Karpas-422 (cell line): ENCODE results near the gene ATP2C2. TPM values are rescaled to one million over a fixed set of nuclear protein-coding genes. Genes with fewer than 3 reads are reported as not detected.
"Not testable (repeated sequence)": the region's sequence is repeated elsewhere in the genome, so short reads cannot be mapped to it uniquely, and the experiment has no call there.

ENCODE experiments used
- DNase-seq: peaks from one replicate; pipeline ENCODE4 v3.0.0-alpha.2; 2015
- H2AFZ ChIP-seq: fragments of 200-600 bp; sonication (generic); 2 replicates; pipeline ENCODE4 v1.6.1; 2014; ENCODE audit warnings: antibody characterized with exemption, low read length, mixed read lengths
- H3K27ac ChIP-seq: fragments of 200-600 bp; sonication (generic); 2 replicates; pipeline ENCODE4 v1.5.1; 2014; ENCODE audit warnings: mild to moderate bottlenecking, low read length, moderate library complexity
- H3K27me3 ChIP-seq: fragments of 200-600 bp; sonication (generic); 2 replicates; pipeline ENCODE4 v1.6.1; 2014; ENCODE audit warnings: low read length, mixed read lengths
- H3K36me3 ChIP-seq: fragments of 200-600 bp; sonication (generic); 2 replicates; pipeline ENCODE4 v1.6.1; 2014; ENCODE audit warnings: low read length, mixed read lengths; ENCODE audit not compliant: insufficient read depth
- H3K4me1 ChIP-seq: fragments of 200-600 bp; sonication (generic); 2 replicates; pipeline ENCODE4 v1.6.1; 2014; ENCODE audit warnings: mild to moderate bottlenecking, low read length, mixed read lengths
- H3K4me2 ChIP-seq: fragments of 200-600 bp; sonication (generic); 2 replicates; pipeline ENCODE4 v1.6.1; 2014; ENCODE audit warnings: low read length, low read depth, mild to moderate bottlenecking; ENCODE audit not compliant: poor library complexity, severe bottlenecking
- H3K4me3 ChIP-seq: fragments of 200-600 bp; sonication (generic); 2 replicates; pipeline ENCODE4 v1.5.1; 2014; ENCODE audit warnings: mild to moderate bottlenecking, antibody characterized with exemption, low read length, mixed read lengths
- H3K79me2 ChIP-seq: fragments of 200-600 bp; sonication (generic); 2 replicates; pipeline ENCODE4 v1.6.1; 2014; ENCODE audit warnings: mild to moderate bottlenecking, low read length, mixed read lengths
- H3K9ac ChIP-seq: fragments of 200-600 bp; sonication (generic); 2 replicates; pipeline ENCODE4 v1.6.0; 2014; ENCODE audit warnings: low read length
- H3K9me2 ChIP-seq: fragments of 200-600 bp; sonication (generic), shearing (Covaris generic); replicated peaks from 2 replicates; pipeline ENCODE4 v1.6.0; 2014; ENCODE audit warnings: mild to moderate bottlenecking, low read length, moderate library complexity; ENCODE audit not compliant: insufficient read depth
- H3K9me3 ChIP-seq: fragments of 300-700, 200-600 bp; sonication (generic); 2 replicates; pipeline ENCODE4 v1.6.1; 2014; ENCODE audit warnings: low read length, mixed read lengths
- H4K20me1 ChIP-seq: fragments of 200-600 bp; sonication (generic); 2 replicates; pipeline ENCODE4 v1.6.1; 2014; ENCODE audit warnings: mild to moderate bottlenecking, antibody characterized with exemption, low read length, low read depth; ENCODE audit not compliant: insufficient read depth
- total RNA-seq: library from RNA; depleted of rRNA; stranded (reverse); fragments of >200 nt; shearing (Covaris generic); gene quantifications from 2 replicates; pipeline ENCODE4 v1.2.3, GENCODE V29; 2014; ENCODE audit warnings: low replicate concordance

Gene ATP2C2
- total RNA-seq, 1 experiment from 2014 or later = not detected

DNA sequence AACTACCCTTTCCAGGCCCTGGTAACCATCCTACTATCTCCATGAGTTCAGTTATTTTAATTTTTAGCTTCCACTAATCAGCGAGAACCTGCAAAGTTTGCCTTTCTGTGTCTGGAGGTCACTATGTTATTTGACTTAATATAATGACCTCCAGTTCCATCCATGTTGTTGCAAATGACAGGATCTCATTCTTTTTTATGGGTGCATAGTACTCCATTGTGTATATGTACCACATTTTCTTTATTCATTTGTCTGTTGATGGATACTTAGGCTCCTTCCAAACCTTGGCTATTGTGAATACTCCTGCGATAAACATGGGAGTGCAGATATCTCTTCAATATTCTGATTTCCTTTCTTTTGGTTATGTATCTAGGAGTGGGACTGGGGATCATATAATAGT lies 31.6 kb downstream of the ATP2C2 start:
- not testable (repeated sequence) for H2AFZ ChIP-seq, H3K4me3 ChIP-seq, H3K9me3 ChIP-seq, H4K20me1 ChIP-seq, H3K9ac ChIP-seq, H3K4me2 ChIP-seq, H3K27me3 ChIP-seq, DNase-seq, H3K9me2 ChIP-seq, H3K79me2 ChIP-seq, H3K36me3 ChIP-seq, H3K27ac ChIP-seq, H3K4me1 ChIP-seq

DNA sequence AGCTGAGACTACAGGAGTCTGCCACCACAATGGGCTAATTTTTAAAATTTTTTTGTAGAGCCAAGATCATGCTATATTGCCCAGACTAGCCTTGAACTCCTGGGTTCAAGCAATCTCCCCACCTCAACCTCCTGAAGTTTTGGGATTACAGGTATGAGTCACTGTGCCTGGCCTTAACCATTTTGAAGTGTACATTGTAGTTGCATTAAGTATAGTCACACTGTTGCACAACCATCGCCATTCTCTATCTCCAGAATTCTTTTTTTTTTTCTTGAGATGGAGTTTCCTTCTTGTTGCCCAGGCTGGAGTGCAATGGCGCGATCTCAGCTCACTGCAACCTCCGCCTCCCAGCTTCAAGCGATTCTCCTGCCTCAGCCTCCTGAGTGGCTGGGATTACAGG lies 35.1 kb downstream of the ATP2C2 start:
- not testable (repeated sequence) for H3K27ac ChIP-seq, H3K79me2 ChIP-seq, H3K4me3 ChIP-seq, H3K4me1 ChIP-seq, H4K20me1 ChIP-seq, H3K9me2 ChIP-seq, H3K9ac ChIP-seq, H2AFZ ChIP-seq, H3K36me3 ChIP-seq, H3K9me3 ChIP-seq, DNase-seq, H3K27me3 ChIP-seq, H3K4me2 ChIP-seq

DNA sequence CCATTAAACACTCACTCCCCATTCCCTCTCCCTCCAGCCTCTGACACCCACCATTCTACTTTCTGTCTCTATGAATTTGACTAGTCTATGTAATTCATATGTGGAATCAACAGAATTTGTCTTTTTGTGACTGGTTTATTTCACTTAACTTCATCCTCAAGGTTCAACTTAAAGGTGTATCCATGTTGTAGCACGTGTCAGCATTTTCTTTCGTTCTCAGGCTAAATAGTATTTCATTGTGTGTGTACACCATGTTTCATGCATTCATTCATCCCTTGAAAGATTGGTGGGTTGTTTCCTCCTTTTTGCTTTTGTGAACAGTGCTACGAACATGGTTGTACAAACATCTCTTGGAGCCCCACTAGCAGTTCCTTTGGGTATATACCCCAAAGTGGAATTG lies 36.0 kb downstream of the ATP2C2 start:
- Histone ChIP-seq H3K27ac (no peak overlapping the region), H3K4me2 (no peak overlapping the region), H4K20me1 (no peaks in the 10 kb centered on the region), H3K4me1 (no peaks in the 10 kb centered on the region), H3K79me2 (no peaks in the 10 kb centered on the region), H3K27me3 (no peaks in the 10 kb centered on the region), H3K9me3 (no peaks in the 10 kb centered on the region), H3K9me2 (no peaks in the 10 kb centered on the region), H3K9ac (no peak overlapping the region), H3K4me3 (no peak overlapping the region), H3K36me3 (no peaks in the 10 kb centered on the region), H2AFZ (no peak overlapping the region)
- DNase-seq = no peak

DNA sequence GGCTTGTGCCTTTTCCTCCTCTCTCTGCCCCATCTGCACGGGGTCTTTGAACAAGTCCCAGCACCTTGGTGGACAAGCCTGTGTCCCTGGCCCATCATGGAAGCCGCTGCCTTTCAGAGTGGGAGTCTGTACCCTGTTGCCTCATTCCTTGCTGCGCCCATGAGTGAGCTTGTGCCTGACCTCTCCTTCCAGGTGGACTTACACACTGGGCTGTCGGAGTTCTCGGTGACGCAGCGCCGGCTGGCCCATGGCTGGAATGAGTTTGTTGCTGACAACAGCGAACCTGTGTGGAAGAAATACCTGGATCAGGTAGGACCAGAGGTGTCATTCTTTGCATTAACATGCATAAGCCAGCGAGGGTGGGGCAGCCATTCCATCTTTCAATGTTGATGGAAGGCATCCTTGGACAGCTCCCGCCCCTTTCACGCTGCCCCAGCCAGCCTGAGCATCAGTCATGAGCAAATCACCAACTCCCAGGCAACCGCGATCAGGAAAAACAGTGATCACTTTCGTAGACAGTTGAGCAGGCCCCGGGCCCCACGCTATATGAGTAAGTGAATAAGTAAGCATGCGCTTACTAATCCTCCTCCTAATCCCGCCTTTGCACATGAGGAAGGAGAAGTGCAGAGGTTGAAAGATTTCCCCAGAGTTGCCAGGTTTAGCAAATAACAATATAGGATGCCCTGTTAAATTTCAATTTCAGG lies 36.8 kb downstream of the ATP2C2 start:
- Histone ChIP-seq H4K20me1 (no peaks in the 10 kb centered on the region), H3K9me2 (no peaks in the 10 kb centered on the region), H3K27ac (no peak overlapping the region)

DNA sequence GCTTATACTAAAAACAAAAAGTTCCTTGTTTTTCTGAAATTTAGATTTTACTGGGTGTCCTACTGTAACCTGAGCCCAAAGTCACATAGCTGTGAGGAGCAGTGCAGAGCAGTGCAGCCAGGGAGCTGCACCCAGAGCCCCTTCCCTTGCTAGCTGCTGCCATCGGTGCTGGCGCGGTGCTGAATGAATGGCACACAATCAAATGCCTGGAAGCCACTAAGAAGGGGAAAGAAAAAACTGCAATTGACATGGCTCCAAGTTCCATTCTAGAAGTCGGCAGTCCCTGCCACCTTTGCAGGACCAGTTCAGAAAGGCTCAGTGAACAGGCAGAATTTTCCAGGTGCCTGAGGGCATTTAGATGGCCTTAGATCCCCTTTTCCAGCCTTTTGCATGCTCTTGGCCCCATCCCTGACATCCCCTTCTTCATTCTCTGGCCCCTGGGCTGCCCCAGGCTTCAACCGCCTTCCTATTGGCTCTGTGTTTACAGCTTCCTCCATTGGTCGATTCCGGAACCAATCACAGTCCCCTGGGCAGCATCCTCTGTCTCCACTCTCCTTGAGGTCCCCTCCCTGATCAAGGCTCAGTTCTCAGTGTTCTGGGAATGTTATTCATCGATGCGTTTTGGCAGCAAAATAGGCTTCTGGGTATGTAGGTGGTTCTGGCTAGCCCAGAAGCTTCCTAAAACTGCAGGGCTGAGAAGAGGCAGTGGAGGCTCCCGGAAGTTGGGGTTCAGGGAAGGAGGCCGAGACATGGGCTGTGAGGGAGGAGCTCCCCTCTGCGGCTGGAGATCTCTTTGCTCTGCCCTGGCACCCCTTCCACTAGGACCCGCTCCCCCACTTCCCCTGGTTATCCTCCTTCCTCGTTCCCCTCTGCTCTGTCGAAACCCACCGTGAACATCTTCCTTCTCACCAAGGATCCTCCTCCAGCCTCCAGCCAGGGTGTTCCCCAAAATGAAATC lies 37.9 kb downstream of the ATP2C2 start:
- Histone ChIP-seq H3K36me3 (no peaks in the 10 kb centered on the region), H3K9me2 (no peaks in the 10 kb centered on the region), H3K27ac (no peak overlapping the region), H3K4me1 (no peaks in the 10 kb centered on the region), H3K9me3 (no peaks in the 10 kb centered on the region), H3K79me2 (no peaks in the 10 kb centered on the region), H4K20me1 (no peaks in the 10 kb centered on the region), H3K27me3 (no peaks in the 10 kb centered on the region), H3K4me2 (no peak overlapping the region), H3K9ac (no peak overlapping the region), H3K4me3 (no peak overlapping the region), H2AFZ (no peak overlapping the region)
- no peak for DNase-seq

More for the DNA sequence above, 36.8 kb downstream of the ATP2C2 start:
- no peak for DNase-seq
- Histone ChIP-seq H2AFZ (no peak overlapping the region), H3K79me2 (no peaks in the 10 kb centered on the region), H3K27me3 (no peaks in the 10 kb centered on the region), H3K4me2 (no peak overlapping the region), H3K9ac (no peak overlapping the region), H3K9me3 (no peaks in the 10 kb centered on the region), H3K4me1 (no peaks in the 10 kb centered on the region), H3K36me3 (no peaks in the 10 kb centered on the region), H3K4me3 (no peak overlapping the region)

DNA sequence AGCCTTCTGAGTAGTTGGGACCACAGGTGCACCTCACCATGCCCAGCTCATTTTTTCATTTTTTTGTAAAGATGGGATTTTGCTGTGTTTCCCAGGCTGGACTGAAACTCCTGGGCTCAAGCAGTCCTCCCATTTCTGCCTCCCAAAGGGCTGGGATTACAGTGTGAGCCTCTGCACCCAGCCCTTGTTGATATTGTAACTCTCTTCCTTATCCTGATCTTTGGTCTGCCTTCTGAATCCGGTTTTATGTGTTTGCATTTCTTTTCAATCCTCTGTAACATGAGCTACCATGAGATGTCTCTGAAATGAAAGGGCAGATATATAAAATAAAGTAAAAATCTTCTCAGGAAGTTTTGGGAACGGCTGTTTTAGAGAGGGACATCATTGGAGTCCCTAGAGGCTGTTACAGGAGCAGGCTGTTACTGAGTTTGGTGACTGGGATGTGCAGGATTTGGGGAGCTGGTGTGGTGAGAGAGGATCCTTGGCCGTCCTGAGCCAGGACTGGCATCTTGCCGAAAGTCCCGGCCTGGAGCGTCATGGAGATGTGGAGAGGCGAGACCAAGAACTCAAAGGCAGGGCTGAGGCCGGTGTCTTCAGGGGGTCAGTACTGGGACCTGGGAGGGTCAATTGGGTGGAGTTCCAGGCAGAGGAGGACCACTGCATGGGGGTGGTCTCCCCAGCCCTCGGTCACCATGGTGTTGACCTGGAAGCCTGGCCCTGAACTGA lies 39.4 kb downstream of the ATP2C2 start:
- no peaks in the 10 kb centered on the region for H3K9me3 ChIP-seq
- no peaks in the 10 kb centered on the region for H4K20me1 ChIP-seq
- H3K79me2 ChIP-seq = no peaks in the 10 kb centered on the region
- H3K27ac ChIP-seq = no peak overlapping the region
- H3K27me3 ChIP-seq = no peaks in the 10 kb centered on the region
- H3K4me1 ChIP-seq = no peaks in the 10 kb centered on the region
- DNase-seq = no peak
- H3K9me2 ChIP-seq = no peaks in the 10 kb centered on the region
- no peak overlapping the region for H3K9ac ChIP-seq
- H3K36me3 ChIP-seq = no peaks in the 10 kb centered on the region
- no peak overlapping the region for H3K4me2 ChIP-seq
- H3K4me3 ChIP-seq = no peak overlapping the region
- no peak overlapping the region for H2AFZ ChIP-seq

DNA sequence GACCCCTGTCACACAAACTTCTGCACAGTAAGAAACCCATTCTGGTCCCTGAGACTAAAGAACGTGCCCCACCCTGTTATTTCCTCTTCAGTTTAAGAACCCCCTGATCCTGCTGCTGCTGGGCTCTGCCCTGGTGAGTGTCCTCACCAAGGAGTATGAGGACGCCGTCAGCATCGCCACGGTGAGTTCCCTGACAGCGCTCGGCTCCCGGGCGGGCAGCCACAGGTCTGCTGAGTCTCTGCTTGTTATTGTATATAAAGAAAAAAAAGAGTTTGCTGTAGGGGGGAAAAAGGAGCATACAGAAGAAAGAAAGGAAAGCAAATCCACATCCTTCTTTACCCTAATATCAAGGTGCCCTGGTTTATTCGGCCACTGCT lies 40.0 kb downstream of the ATP2C2 start:
- no peak overlapping the region for H3K9ac ChIP-seq
- H3K9me2 ChIP-seq = no peaks in the 10 kb centered on the region
- H3K36me3 ChIP-seq = no peaks in the 10 kb centered on the region
- no peak overlapping the region for H3K4me3 ChIP-seq
- no peak for DNase-seq
- no peaks in the 10 kb centered on the region for H4K20me1 ChIP-seq
- H3K4me1 ChIP-seq = no peaks in the 10 kb centered on the region
- H3K27ac ChIP-seq = no peak overlapping the region
- H3K9me3 ChIP-seq = no peaks in the 10 kb centered on the region
- H3K27me3 ChIP-seq = no peaks in the 10 kb centered on the region
- no peaks in the 10 kb centered on the region for H3K79me2 ChIP-seq
- H3K4me2 ChIP-seq = no peak overlapping the region
- no peak overlapping the region for H2AFZ ChIP-seq

DNA sequence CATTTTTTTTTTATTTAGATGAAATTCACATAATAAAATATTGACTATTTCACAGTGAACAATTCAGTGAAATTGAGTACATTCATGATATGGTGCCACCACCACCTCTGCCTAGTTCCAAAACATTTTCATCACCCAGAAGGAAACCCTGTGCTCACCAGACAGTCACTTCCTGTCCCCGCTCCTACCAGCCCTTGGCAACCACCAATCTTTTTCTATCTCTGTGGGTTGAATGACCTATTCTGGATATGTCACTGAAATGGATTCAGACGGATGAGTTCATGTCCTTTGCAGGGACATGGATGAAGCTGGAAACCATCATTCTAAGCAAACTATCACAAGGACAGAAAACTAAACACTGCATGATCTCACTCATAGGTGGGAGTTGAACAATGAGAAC lies 40.5 kb downstream of the ATP2C2 start:
- Histone ChIP-seq H3K9ac (no peak overlapping the region), H3K4me1 (no peaks in the 10 kb centered on the region), H3K27me3 (no peaks in the 10 kb centered on the region), H3K27ac (no peak overlapping the region), H3K9me3 (no peaks in the 10 kb centered on the region), H2AFZ (no peak overlapping the region), H3K36me3 (no peaks in the 10 kb centered on the region), H3K4me3 (no peak overlapping the region), H3K4me2 (no peak overlapping the region), H4K20me1 (no peaks in the 10 kb centered on the region), H3K9me2 (no peaks in the 10 kb centered on the region), H3K79me2 (no peaks in the 10 kb centered on the region)
- no peak for DNase-seq
